ENCODE results near the gene SCUBE1. TPM values are rescaled to one million over a fixed set of nuclear protein-coding genes. Genes with fewer than 3 reads are reported as not detected.

The SCUBE1 gene
- total and polyA plus RNA-seq, 8 donors, result 0.31 to 8.0 (median 1.8) TPM

DNA sequence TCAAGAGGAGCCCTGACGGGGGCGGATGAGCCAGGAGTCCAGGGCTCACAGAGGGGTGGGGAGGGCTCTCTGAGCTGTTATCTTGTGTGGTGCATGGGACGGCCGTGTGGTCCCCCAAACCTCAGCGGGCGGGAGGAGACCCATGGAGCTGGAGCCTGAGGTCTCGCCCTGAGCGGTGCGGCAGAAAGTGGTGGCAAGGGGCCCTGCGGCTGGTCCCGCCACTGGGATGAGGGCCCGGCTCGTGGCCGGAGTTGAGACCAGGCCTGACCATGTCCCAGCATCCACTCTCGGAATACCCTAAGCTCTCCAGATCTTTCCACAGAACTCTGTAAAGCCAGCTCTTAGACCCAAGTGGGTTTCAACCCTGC is 133.7 kb downstream of the SCUBE1 start:
- TF ChIP-seq POLR2A (IDR thresholded peaks at IDR 0.05) (no peak), EP300 (IDR thresholded peaks at IDR 0.05) (no peak), POLR2AphosphoS5 (IDR thresholded peaks at IDR 0.05) (no peak)
- TF ChIP-seq, protein P1, sequence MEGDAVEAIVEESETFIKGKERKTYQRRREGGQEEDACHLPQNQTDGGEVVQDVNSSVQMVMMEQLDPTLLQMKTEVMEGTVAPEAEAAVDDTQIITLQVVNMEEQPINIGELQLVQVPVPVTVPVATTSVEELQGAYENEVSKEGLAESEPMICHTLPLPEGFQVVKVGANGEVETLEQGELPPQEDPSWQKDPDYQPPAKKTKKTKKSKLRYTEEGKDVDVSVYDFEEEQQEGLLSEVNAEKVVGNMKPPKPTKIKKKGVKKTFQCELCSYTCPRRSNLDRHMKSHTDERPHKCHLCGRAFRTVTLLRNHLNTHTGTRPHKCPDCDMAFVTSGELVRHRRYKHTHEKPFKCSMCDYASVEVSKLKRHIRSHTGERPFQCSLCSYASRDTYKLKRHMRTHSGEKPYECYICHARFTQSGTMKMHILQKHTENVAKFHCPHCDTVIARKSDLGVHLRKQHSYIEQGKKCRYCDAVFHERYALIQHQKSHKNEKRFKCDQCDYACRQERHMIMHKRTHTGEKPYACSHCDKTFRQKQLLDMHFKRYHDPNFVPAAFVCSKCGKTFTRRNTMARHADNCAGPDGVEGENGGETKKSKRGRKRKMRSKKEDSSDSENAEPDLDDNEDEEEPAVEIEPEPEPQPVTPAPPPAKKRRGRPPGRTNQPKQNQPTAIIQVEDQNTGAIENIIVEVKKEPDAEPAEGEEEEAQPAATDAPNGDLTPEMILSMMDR (IDR thresholded peaks at IDR 0.05), result no peak
- Histone ChIP-seq H3K4me1 (no peaks in the 10 kb centered on the region), H3K27ac (no peak overlapping the region), H3K27me3 (peaks cover 0 to 19% (median 5%) of the 10 kb centered on the region in 3 donors), H3K36me3 (peaks cover 0 to 4% (median 0%) of the 10 kb centered on the region in 4 donors), H3K4me3 (no peak overlapping the region), H3K9me3 (no peaks in the 10 kb centered on the region)
- no peak for DNase-seq
- intact Hi-C loops (cut with DNase I; ENCODE audit: low total_unique reads), result no loop called here
- 86 to 91% (median 88%) methylated on average over 15 of the region's 15 CpGs for WGBS, 5 donors

DNA sequence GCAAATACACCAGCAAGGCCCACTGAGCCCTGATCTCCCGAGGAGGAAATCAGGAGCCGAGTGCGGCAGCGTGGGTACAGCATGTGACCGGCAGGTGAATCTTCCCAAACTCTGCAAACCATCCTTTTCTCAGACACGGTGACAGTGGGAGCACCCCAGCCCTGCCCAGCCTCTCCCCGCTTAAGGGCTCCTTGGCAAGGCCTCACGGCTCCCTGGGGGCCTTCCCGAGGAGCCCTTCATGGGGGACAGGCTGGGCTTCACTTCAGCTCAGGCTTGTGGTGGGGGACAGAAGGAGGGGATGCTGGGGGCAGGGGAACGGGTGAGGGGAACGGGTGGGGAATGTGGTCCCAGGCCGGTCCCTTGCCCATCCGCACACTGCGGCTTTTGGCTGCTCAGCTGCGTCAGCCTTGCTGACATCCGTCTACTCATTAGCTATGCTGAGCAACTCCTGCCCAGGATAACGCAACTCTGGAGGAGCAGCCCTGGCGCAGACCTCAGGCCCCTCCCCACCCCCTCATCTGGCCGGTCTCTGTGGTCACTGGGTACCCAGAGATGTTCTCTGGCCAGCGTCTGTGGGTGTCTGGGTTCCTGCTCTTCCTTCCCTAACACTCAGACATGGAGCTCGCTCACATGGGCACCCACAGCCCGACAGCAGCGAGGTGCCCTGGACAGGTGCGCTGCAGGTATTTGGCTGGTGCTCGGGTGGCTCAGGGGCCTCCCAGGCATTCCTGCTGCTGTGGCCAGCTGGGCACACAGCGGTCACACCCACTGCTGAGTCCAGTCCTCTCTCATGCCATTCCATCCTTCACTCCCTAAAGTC is 134.3 kb downstream of the SCUBE1 start:
- H3K4me1 ChIP-seq, result no peaks in the 10 kb centered on the region
- intact Hi-C loops (cut with DNase I; ENCODE audit: low total_unique reads), result no loop called here
- DNase-seq, result no peak

DNA sequence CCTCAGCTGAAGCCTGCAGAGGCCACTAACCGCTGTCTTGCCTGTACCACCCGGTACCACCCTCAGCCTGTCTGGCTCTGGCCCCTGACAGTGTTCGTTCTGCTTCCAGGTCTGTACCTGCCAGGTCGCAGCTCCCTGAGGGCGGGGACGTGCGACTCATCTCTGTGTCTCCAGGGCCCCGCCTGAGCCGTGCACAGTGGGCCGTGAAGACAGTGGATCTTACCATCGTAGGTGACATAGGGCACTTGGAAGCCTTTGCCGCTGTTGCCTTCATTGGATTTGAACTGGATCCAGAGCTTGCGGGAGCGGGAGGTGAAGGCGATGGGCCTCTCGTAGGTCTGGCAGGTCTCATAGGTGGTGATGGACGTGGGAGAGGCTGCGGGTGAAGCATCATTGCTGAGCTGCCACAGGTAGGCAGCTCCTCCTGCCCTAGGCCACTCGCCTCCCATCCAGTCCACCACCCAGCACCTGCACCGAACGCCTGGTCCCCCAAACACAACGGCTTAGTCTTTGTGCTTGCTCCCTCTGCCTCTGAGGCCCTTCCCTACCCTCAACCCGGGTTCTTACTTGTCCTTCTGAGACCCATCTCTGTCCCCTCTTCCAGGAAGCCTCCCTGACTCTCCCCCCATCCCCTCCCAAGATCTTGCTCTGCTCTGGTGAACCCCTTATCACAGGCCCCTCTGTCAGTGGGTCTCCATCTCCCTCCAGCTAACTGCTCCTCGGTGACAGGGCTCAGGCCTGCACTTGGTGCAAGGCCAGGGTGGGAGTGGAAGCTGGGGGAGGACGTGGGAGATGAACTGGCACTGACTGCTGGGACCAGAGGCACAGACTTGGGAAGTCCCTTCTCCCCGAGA is 135.1 kb downstream of the SCUBE1 start:
- Histone ChIP-seq H3K36me3 (peaks cover 0 to 4% (median 0%) of the 10 kb centered on the region in 4 donors), H3K27ac (no peak overlapping the region), H3K4me3 (no peak overlapping the region), H3K27me3 (peaks cover 0 to 13% (median 0%) of the 10 kb centered on the region in 3 donors), H3K4me1 (no peaks in the 10 kb centered on the region), H3K9me3 (no peaks in the 10 kb centered on the region)
- 75 to 82% (median 80%) methylated on average over 26 of the region's 26 CpGs for WGBS, 5 donors
- no peak for DNase-seq
- TF ChIP-seq POLR2AphosphoS5 (IDR thresholded peaks at IDR 0.05) (no peak), POLR2A (IDR thresholded peaks at IDR 0.05) (no peak), EP300 (IDR thresholded peaks at IDR 0.05) (no peak)
- TF ChIP-seq, protein P1 (IDR thresholded peaks at IDR 0.05), result no peak
- intact Hi-C loops (cut with DNase I; ENCODE audit: low total_unique reads), result no loop called here

More for the DNA sequence above, 134.3 kb downstream of the SCUBE1 start:
- no peak overlapping the region for H3K27ac ChIP-seq
- H3K36me3 ChIP-seq, result peaks cover 0 to 4% (median 0%) of the 10 kb centered on the region in 4 donors
- no peaks in the 10 kb centered on the region for H3K9me3 ChIP-seq
- no peak overlapping the region for H3K4me3 ChIP-seq
- TF ChIP-seq, protein P1 (IDR thresholded peaks at IDR 0.05), result no peak
- no peak for TF ChIP-seq POLR2A (IDR thresholded peaks at IDR 0.05)
- no peak for TF ChIP-seq EP300 (IDR thresholded peaks at IDR 0.05)
- TF ChIP-seq POLR2AphosphoS5 (IDR thresholded peaks at IDR 0.05), result no peak
- WGBS, 5 donors, result 79 to 88% (median 82%) methylated on average over 20 to 26 of the region's 26 CpGs
- peaks cover 0 to 13% (median 0%) of the 10 kb centered on the region in 3 donors for H3K27me3 ChIP-seq

DNA sequence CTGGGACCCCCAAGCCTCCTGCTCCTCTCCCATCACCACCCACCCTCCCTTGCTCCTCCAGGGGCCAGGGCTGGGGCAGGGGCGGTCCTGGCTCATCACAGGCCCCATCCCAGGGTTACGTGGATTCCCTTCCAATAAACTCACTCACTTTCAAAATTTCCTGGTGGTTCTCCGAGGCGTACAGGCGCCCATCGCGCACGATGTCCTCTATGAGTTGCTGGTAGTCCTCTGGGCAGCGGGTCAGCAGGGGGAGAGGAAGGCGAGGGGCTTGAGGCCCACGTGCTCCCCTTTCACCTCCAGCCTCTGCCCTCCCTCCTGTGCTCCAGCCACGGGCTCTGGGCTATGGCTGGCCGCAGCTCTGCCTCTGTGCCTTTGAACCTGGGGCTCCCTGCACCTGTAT is 135.8 kb downstream of the SCUBE1 start:
- H3K27ac ChIP-seq, result no peak overlapping the region
- WGBS, 5 donors, result 85 to 89% (median 88%) methylated on average over 11 to 13 of the region's 13 CpGs
- H3K4me3 ChIP-seq, result no peak overlapping the region
- TF ChIP-seq, protein P1 (IDR thresholded peaks at IDR 0.05), result no peak
- TF ChIP-seq POLR2AphosphoS5 (IDR thresholded peaks at IDR 0.05), result no peak
- TF ChIP-seq EP300 (IDR thresholded peaks at IDR 0.05), result no peak
- TF ChIP-seq POLR2A (IDR thresholded peaks at IDR 0.05), result no peak
- no peaks in the 10 kb centered on the region for H3K4me1 ChIP-seq
- peaks cover 0 to 13% (median 0%) of the 10 kb centered on the region in 3 donors for H3K27me3 ChIP-seq
- intact Hi-C loops (cut with DNase I; ENCODE audit: low total_unique reads), result no loop called here
- DNase-seq, result no peak
- H3K36me3 ChIP-seq, result peaks cover 0 to 4% (median 0%) of the 10 kb centered on the region in 4 donors
- H3K9me3 ChIP-seq, result no peaks in the 10 kb centered on the region
